ENCODE results near the gene OR56A3.

Gene OR56A3

GRCh38 chr11:5973530-5973929 is 31.5 kb downstream of the OR56A3 start:
- no peak for DNase-seq (ENCODE audit: low spot score)

GRCh38 chr11:5983443-5983842 is 41.4 kb downstream of the OR56A3 start:
- DNase-seq (ENCODE audit: low spot score): no peak

GRCh38 chr11:5986885-5987284 is 44.8 kb downstream of the OR56A3 start, which contains the start of gene OR52L1:
Gene OR52L1, minus strand, starts transcription at chr11:5986985. Its CDS starts 55 bp downstream, at chr11:5986930.
- no peak for DNase-seq (ENCODE audit: low spot score)

GRCh38 chr11:5989203-5989602 is 47.2 kb downstream of the OR56A3 start:
- DNase-seq (ENCODE audit: low spot score): no peak

- no peak for DNase-seq (ENCODE audit: low spot score)
Measured at GRCh38 chr11:5992150-5992549, 50.1 kb downstream of the OR56A3 start.

- peak; percentile 55 for DNase-seq (ENCODE audit: low spot score)
Measured at GRCh38 chr11:5992604-5993251, 50.7 kb downstream of the OR56A3 start.

- DNase-seq (ENCODE audit: low spot score): no peak
Measured at GRCh38 chr11:5994791-5995190, 52.7 kb downstream of the OR56A3 start.
